GM21526 (cell line): Measurements from ENCODE around the gene TIGD3.
"Not testable (repeated sequence)": the region's sequence is repeated elsewhere in the genome, so short reads cannot be mapped to it uniquely, and the experiment has no call there.

Experiments used
- ATAC-seq: cut with Tn5 transposase; IDR thresholded peaks from one replicate; pipeline ENCODE4 v1.9.1; 2021; ENCODE audit warnings: moderate library complexity; ENCODE audit not compliant: unreplicated experiment, low FRiP score

TIGD3 gene

DNA sequence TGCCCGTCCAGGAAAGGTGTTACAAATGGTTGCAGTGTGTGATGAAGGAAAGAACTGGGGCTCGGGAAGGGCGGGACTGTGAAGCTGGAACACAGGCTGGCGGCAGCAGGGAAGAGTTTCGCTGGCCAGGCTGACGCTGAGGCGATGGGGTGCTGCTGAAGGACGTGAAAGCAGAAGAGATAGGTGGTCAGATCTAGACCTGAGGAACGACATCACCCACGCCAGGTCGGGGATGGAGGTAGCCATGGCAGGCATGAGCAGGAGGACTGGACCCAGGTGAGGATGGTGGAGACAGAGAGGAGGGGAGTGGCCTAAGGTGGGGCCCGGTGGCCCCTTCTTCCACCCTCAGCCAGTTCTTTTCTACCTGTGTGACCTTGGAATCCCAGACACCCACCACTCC lies 30.7 kb upstream of the TIGD3 start:
- ATAC-seq, result no peak

DNA sequence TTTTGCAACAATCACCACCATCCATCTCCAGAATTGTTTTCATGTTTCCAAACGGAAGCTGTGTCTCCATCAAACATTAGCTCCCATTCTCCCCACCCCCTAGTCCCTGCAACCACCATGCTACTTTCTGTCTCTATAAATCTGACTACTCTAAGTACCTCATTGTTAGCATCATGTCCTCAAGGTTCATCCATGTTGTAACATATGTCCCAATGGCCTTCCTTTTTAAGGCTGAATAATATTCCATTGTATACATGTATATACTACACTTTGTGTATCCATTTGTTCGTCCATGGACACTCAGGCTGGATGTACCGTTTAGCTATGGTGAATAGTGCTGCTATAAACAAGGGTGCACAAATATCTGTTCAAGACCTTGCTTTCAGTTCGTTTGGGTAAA lies 29.1 kb upstream of the TIGD3 start:
- no peak for ATAC-seq

DNA sequence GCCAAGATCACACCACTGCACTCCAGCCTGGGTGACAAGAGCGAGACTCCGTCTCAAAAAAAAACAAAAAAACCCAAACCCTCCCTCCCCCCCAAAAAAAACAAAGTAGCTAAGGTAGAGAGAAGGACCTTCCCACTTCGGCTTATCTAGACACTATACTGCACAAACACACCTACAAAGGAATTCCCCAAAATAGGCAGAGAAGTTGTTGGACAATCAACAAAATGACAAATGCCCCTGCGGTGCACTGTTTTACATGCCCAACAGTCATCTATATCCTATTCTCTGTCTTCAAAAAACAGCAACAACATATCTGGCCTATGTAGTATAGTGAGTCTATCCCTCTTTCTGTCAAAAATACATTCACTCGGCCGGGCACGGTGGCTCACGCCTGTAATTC lies 27.5 kb upstream of the TIGD3 start:
- no peak for ATAC-seq

DNA sequence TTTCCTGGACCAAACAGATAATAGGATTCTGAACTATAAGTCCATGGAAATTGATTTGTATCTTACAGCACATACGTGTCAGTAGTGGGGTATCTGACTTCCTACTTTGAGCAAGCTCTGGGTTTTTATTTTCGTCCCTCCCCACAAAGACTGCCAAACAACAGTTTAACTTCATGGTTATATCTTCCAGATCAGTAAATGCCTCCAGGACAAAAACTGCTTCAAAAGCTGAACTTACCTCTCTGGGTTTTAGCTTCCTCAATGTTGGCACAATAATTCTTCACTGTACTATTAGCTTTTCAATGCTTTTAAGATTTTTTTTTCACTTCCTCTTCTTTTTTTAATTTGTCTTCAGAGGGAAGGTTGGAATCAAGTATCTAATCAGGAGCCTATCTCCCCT lies 25.1 kb upstream of the TIGD3 start:
- ATAC-seq, result no peak

DNA sequence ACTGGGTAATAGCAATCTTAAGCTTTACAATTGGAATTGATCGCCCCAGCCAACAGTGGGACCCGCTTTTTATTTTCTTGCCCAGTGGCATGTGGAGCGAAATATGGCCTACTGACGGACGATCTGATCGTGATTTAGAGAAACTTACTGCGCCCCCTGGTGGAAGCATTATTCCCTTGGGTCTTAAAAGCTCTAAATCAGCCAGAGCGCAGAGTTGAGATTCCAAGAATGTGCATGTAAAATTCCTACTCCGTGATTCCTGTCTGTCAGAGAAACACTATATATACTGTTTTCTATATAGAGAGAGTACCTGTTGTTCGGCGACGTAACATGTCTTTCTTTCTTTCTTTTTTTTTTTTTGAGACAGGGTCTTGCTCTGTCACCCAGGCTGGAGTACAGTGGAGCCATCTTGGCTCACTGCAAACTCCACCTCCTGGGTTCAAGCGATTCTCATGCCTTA lies 24.6 kb upstream of the TIGD3 start:
- no peak for ATAC-seq

DNA sequence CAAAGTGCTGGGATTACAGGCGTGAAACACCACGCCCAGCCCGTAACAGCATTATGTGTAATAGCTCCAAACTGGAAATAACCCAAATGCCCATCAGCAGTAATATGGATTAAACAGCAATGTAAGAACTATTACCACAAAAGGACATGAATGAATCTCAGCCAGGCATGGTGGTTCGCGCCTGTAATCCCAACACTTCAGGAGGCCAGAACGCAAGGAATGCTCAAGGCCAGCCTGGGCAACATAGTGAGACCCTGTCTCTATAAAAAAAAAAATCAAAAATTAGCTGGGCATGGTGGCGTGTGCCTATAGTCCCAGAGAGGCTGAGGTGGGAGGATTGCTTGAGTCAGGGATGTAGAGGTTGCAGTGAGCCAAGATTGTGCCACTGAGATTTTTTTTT lies 24.0 kb upstream of the TIGD3 start:
- ATAC-seq, result no peak

DNA sequence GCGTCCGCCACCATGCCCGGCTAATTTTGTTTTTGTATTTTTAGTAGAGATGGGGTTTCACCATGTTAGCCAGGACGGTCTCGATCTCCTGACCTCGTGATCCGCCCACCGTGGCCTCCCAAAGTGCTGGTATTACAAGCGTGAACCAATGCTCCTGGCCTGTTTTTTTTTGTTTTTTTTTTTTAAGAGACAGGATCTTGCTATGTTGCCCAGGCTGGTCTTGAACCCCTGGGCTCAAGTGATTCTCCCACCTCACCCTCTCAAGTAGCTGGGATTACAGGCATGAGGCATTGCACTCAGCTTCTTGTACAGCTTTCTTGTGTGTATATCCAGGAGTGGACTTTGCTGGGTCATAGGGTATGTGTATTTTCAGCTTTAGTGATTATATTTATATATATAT lies 22.0 kb upstream of the TIGD3 start:
- ATAC-seq, result not testable (repeated sequence)

DNA sequence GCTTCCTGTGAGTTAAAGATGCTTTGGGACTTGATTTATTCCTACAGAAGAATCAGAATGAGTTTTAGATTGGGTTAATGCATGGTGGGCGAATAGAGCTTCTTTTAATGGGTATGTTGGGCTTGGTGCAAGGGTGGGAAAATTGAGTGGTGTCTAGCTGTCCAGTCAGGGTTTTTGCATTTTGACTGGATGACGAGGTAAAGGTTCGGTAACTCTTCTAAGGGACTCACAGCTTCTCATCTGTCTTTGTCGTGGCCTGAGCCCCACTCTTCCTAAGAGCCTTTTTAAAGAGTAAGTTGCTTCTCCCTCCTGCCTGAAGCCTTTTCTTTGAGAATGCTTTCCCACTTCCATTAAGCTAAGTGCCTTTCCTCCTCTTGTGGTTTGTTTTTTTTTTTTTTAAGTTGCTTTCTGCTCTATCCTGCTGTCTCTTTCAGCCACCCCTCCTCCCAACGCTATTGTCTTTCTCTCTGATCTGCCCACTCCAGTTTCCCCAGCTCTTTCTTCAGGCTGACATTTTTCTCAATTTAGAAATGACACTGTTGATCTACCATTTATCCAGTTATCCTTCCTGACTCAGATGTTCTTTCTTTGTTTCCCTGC lies 19.8 kb upstream of the TIGD3 start:
- no peak for ATAC-seq

DNA sequence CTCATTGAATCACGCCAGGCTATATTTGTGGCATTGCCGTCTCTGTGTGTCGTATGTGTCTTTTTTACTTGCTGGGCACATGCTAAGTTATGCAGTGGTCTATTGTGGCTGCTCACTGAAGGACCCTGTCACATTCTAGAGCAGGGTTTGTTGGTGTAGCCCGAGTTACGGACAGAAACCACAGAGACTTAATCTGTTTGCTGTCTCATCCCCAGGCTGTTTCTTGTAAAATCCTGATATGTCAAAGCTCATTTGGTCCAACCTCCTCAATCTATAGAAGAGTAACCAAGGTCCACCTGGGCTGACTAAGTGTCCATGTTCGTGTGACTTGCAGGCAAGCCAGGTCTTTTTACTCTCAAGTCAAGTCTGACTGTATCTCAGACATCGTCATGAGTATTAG lies 15.9 kb upstream of the TIGD3 start:
- ATAC-seq, result no peak

DNA sequence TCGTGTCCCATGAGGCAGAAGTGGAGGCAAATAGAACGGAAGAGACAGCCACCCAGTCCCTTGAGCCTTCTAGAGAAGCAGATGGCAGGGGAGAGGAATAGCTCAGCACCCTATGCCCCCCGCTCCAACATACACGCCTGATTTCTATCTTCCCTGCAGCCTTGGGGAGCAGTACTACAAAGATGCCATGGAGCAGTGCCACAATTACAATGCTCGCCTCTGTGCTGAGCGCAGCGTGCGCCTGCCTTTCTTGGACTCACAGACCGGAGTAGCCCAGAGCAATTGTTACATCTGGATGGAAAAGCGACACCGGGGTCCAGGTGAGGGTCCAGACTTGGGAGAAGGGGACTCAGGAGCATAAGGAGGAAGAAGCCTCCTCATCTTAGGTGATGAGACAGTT lies 14.3 kb upstream of the TIGD3 start:
- no peak for ATAC-seq

DNA sequence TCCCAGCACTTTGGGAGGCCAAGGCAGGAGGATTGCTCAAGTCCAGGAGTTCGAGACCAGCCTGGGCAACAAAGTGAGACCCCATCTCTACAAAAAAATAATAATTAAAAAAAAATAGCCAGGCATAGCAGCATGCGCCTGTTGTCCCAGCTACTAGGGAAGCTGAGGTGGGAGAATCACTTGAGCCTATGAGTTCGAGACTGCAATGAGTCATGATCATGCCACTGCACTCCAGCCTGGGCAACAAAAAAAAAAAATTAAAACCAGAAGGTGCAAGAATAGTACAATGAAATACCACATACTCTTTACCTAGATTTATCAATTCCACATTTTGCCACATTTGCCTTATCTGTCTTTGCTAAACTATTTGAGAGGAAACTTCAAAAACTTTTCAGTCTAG lies 12.7 kb upstream of the TIGD3 start:
- ATAC-seq, result no peak

DNA sequence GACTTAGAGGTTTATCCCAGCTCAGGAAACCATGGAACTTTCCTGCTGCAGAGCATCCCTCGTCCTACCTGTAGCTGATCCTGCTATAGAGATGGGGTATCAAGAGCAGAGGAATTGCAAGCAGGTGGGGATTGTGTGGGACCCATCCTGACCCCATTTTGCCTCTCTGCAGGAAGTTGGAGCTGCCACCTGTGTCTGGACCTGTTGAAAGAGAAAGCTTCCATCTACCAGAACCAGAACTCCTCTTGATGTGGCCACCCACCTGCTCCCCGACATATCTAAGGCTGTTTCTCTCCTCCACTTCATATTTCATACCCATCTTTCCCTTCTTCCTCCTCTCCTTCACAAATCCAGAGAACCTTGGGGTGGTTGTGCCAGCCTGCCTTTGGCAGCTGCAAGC lies 3.0 kb upstream of the TIGD3 start:
- no peak for ATAC-seq

DNA sequence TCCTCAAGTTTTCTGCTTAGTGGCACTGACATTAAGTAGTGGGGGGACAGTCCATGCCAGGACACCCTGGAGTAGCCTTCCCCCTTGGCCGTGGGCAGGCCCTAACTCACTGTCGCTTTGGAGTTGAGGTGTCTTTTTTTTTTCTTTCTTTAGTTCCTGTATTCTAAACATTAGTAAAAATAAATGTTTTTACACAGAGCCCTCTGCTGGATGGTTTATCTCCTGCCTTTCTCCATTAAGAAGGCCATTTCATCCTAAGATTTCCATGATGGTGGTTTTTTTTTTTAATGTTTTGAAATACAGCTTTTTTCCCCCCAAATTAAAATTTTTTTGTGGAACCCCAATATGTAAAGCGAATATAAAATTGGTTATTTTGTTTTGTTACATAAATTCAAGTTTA lies 1.8 kb upstream of the TIGD3 start:
- no peak for ATAC-seq

DNA sequence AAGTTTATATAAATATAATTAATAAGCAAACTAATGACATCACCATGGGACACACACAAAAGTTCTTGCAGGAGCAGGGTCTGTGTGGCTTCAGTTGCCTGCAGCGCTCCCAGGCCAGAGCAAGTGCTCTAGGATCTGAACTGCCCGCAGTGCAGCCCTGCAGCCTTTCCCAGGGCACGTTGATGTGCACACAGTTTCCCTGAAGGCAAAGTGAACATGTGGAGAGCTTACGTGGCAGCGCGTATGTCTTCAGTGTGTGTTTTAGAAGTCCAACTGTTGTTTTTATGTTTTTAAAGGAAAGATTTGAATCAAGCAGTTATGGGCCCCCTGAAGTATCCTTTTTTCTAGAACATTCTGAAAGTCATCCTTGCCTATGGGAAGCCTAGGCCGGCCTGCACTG lies 1.2 kb upstream of the TIGD3 start:
- ATAC-seq, result no peak

DNA sequence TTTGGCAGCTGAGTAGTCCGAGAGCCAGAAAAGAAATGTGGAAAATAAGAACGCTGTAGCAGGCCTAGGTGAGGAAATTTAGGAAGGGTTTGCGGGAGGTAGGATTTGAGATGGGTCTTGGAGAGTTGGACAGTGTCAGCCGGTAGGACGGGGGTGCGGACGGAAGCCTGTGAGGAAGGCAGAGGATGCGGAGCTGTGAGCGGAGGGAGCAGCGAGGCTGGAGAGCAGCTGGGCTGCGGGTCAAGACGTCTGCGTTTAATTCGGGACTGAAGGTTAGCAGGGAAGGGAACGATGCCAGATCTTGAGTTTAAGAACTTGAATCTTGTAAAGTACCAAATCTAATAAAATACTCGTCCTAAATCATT lies 669 bp upstream of the TIGD3 start:
- no peak for ATAC-seq

DNA sequence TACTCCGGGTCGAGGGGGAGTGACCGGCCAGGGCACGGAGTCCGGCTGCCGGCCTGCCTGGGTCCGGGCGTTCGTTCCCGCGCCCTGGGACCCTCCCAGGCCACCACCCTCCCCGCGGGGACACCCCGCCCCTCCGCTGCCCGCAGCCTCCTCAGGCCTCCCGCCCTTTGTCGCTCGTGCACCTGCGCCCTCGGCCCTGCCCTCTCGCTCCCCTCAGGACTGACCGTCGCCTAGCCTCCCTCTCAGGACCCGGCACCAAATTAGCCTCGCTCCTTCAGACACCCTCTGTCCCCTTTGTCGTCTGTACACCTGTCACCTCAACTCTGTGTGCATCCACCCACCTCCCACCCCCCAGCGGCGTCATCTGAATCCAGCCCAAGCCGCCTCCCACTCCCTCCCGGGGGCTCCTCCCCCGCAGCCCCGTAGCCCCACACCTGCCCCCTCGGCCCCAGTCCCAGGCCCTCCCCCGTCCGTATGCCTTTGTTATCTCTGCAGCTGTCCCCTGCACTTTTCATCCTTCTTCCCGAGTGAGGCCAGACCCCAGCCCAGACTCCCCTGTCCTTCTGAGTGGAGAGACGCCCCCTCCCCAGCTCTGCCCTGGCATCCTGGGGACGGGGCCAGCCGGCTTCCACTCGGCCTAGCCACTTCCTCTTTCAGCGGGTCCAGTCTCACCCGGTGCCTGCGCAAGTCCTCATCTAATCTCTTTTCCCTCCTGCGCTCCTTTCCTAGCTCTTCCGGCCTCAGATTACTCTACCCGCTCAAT lies 643 bp downstream of the TIGD3 start:
- peak; percentile 14 for ATAC-seq

DNA sequence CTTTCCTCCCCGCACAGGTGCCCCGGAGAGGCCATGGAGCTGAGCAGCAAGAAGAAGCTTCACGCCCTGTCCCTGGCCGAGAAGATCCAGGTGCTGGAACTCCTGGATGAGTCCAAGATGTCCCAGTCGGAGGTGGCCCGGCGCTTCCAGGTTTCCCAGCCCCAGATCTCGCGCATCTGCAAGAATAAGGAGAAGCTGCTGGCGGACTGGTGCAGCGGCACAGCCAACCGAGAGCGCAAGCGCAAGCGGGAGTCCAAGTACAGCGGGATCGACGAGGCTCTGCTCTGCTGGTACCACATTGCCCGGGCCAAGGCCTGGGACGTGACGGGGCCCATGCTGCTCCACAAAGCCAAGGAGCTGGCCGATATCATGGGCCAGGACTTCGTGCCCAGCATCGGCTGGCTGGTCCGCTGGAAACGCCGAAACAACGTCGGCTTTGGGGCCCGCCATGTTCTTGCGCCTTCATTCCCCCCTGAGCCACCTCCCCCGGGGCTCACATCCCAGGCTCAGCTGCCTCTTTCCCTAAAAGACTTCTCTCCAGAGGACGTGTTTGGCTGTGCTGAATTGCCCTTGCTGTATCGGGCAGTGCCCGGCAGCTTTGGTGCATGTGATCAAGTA lies 1.3 kb downstream of the TIGD3 start:
- no peak for ATAC-seq

DNA sequence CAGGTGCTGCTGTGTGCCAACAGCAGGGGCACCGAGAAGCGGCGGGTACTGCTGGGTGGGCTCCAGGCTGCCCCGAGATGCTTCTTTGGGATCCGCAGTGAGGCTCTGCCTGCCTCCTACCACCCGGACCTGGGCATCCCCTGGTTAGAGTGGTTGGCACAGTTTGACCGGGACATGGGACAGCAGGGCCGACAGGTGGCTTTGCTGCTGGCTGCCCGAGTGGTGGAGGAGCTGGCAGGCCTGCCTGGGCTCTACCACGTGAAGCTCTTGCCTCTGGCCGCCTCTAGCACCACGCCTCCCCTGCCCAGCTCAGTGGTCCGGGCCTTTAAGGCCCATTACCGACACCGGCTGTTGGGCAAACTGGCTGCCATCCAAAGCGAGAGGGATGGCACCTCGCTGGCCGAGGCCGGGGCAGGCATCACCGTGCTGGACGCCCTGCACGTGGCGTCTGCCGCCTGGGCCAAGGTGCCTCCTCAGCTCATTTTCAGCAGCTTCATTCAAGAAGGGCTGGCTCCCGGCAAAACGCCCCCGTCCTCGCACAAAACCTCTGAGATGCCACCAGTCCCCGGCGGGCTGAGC lies 1.9 kb downstream of the TIGD3 start:
- ATAC-seq, result no peak

DNA sequence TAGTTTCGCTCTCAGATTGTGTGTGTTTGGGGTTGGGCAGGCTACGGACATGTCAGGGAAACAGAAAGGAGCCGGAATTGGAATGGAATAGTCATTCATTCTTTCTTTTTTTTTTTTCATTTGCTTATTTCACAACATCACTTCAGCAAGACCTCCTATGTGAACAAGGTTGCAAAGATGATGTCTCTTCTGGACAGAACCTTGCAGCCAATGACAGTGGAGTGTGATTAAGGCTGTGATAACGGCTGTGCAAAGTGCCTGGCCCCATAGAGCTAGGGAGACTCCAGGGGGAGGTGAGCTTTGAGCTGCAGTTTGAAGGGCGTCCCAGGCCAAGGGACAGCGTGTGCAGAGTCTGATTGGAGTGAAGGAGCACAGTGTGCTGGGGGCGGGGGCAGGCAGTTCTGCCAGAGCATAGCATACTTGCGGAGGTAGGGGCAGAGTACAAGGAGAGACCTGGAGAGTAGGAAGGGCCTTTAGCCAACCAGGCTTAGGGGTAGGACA lies 3.4 kb downstream of the TIGD3 start:
- no peak for ATAC-seq

DNA sequence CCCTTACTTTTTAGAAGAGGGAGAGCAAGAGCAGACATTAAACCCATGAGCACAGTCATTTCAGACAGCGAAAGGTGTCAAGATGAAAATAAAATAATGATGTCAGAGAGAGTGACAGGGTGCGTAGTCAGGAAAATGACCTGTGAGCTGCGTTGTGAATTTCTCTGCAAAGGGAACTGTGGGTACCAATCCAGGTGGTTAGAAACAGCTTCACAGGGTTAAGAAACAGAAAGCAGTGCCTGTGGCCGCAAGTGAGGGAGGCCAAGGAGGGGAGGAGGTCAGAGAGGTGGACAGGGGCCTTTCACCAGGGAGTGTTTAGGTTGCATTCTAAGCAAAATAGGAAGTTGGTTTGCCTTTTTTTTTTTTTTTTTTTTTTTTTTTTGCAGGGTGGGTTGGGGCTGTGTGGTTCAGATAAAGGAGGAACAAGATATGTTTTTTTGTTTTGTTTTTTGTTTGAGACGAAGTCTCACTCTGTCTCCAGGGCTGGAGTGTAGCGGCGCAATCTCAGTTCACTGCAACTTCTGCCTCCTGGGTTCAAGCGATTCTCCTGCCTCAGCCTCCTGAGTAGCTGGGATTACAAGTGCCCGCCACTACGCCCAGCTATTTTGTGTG lies 7.9 kb downstream of the TIGD3 start:
- no peak for ATAC-seq

DNA sequence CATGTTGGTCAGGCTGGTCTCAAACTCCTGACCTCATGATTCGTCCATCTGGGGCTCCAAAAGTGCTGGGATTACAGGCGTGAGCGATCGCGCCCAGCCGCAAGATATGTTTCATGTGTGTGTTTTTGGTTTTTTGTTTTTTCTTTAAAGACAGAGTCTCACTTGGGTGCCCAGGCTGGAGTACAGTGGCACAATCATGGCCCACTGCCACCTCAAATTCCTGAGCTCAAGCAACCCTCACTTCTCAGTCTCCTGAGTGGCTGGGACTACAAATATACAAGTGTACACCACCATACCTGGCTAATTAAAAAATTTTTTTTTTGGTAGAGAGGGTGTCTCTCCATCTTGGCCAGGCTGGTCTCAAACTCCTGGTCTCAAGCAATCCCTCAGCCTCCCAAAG lies 8.4 kb downstream of the TIGD3 start:
- no peak for ATAC-seq
